OCI-LY1 (cell line): ENCODE results near the gene RAI1.

Experiments used
- H2AFZ ChIP-seq: fragments of 200-600 bp; sonication (generic), shearing (Covaris generic); 2 replicates; pipeline ENCODE4 v1.6.0; 2014; ENCODE audit warnings: antibody characterized with exemption, mild to moderate bottlenecking, low read length
- H3F3A ChIP-seq: fragments of 200-600 bp; sonication (generic), shearing (Covaris generic); 2 replicates; pipeline ENCODE4 v1.6.0; 2014; ENCODE audit warnings: mild to moderate bottlenecking, antibody characterized with exemption, low read length, moderate library complexity; ENCODE audit not compliant: insufficient read depth
- H3K27ac ChIP-seq: fragments of 200-600 bp; sonication (generic); 2 replicates; pipeline ENCODE4 v1.5.1; 2014; ENCODE audit warnings: low read length, mixed run types, mild to moderate bottlenecking, low read depth; ENCODE audit not compliant: poor library complexity, severe bottlenecking
- H3K27me3 ChIP-seq: fragments of 200-600 bp; sonication (generic); 2 replicates; pipeline ENCODE4 v1.6.0; 2014; ENCODE audit warnings: antibody characterized with exemption, mild to moderate bottlenecking, low read length, moderate library complexity; ENCODE audit not compliant: insufficient read depth
- H3K36me3 ChIP-seq: fragments of 200-600 bp; sonication (generic); 2 replicates; pipeline ENCODE4 v1.6.1; 2014; ENCODE audit warnings: mild to moderate bottlenecking, antibody characterized with exemption, low read length, moderate library complexity, mixed read lengths; ENCODE audit not compliant: insufficient read depth
- H3K4me1 ChIP-seq: fragments of 200-600 bp; sonication (generic); 2 replicates; pipeline ENCODE4 v1.5.1; 2014; ENCODE audit warnings: mild to moderate bottlenecking, low read length, moderate library complexity; ENCODE audit not compliant: insufficient read depth, severe bottlenecking
- H3K4me2 ChIP-seq: fragments of 200-600 bp; sonication (generic), shearing (Covaris generic); 2 replicates; pipeline ENCODE4 v1.6.1; 2014; ENCODE audit warnings: low read length
- H3K4me3 ChIP-seq: fragments of 200-600 bp; sonication (generic); 2 replicates; pipeline ENCODE4 v1.5.1; 2014; ENCODE audit warnings: low read length, low read depth, mild to moderate bottlenecking, mixed read lengths; ENCODE audit not compliant: poor library complexity, severe bottlenecking
- H3K79me2 ChIP-seq: fragments of 200-600 bp; shearing (Covaris generic); 2 replicates; pipeline ENCODE4 v1.6.1; 2016; ENCODE audit warnings: mixed run types, low read length, mixed read lengths; ENCODE audit not compliant: insufficient read depth
- H3K9ac ChIP-seq: fragments of 200-600 bp; sonication (generic), shearing (Covaris generic); 2 replicates; pipeline ENCODE4 v1.6.1; 2014; ENCODE audit warnings: mild to moderate bottlenecking, low read length, mixed read lengths
- H3K9me2 ChIP-seq: fragments of 200-600 bp; sonication (generic), shearing (Covaris generic); 2 replicates; pipeline ENCODE4 v1.6.1; 2014; ENCODE audit warnings: low read depth, mild to moderate bottlenecking, low read length, mixed read lengths
- H3K9me3 ChIP-seq: fragments of 200-600 bp; shearing (Covaris generic); 2 replicates; pipeline ENCODE4 v1.6.1; 2014; ENCODE audit warnings: low read length, mixed read lengths
- H4K20me1 ChIP-seq: fragments of 200-600 bp; sonication (generic), shearing (Covaris generic); 2 replicates; pipeline ENCODE4 v1.6.0; 2016; ENCODE audit warnings: mild to moderate bottlenecking, low read length; ENCODE audit not compliant: insufficient read depth
- CTCF ChIP-seq: fragments of 200-600 bp; sonication (generic), shearing (Covaris generic); IDR thresholded peaks from 2 replicates; pipeline ENCODE4 v1.5.1; 2017; ENCODE audit warnings: mild to moderate bottlenecking, antibody characterized with exemption, low read length, moderate library complexity, mixed read lengths
- EZH2 ChIP-seq: fragments of 200-600 bp; sonication (generic), shearing (Covaris generic); IDR thresholded peaks from 2 replicates; pipeline ENCODE4 v1.8.0; 2017; ENCODE audit warnings: borderline replicate concordance, mixed run types, mild to moderate bottlenecking, antibody characterized with exemption, low read length, moderate library complexity, mixed read lengths

RAI1 gene

DNA sequence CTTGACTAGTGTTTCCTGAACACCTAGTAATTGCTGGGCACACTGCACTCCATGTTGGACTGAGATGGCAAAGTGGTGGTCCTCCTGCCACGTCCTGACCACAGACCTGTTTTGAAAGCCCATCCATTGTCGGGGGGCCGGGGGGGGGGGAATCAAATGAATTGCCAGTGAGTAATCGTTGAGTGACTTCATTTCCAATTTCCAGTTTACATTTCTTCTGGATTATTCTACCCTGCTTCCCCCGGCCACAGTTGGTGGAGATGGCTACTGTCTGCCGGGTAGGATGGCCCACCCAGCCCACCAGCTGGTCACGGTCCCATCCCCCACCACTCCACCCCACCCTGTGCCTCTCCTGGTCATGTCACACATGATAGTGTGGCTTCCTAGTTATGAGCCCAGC lies 18.2 kb downstream of the RAI1 start:
- Histone ChIP-seq H3K9me3 (no peaks in the 10 kb centered on the region), H3K9me2 (no peaks in the 10 kb centered on the region), H3K4me2 (no peak overlapping the region), H3F3A (no peaks in the 10 kb centered on the region), H3K27ac (no peak overlapping the region), H4K20me1 (no peaks in the 10 kb centered on the region), H3K79me2 (no peaks in the 10 kb centered on the region), H3K4me1 (peaks cover 9% of the 10 kb centered on the region), H3K4me3 (no peak overlapping the region), H2AFZ (no peak overlapping the region), H3K36me3 (no peaks in the 10 kb centered on the region), H3K27me3 (peaks cover 9% of the 10 kb centered on the region), H3K9ac (no peak overlapping the region)
- TF ChIP-seq CTCF (no peak), EZH2 (no peak)

- Histone ChIP-seq H3K27me3 (peaks cover 9% of the 10 kb centered on the region), H3K79me2 (no peaks in the 10 kb centered on the region)
Measured at GRCh38 chr17:17700251-17700969, 19.2 kb downstream of the RAI1 start.

GRCh38 chr17:17701112-17701511 lies 19.9 kb downstream of the RAI1 start:
- H3K36me3 ChIP-seq, result no peaks in the 10 kb centered on the region
- H3K27me3 ChIP-seq, result peaks cover 9% of the 10 kb centered on the region
- no peaks in the 10 kb centered on the region for H3K9me3 ChIP-seq
- no peaks in the 10 kb centered on the region for H3K4me1 ChIP-seq
- H3K9me2 ChIP-seq, result no peaks in the 10 kb centered on the region
- no peaks in the 10 kb centered on the region for H3K79me2 ChIP-seq
- no peaks in the 10 kb centered on the region for H4K20me1 ChIP-seq
- peak overlapping the region; percentile 24; the same call in 1 of the 2 replicates for H3K4me2 ChIP-seq
- no peak overlapping the region for H3K9ac ChIP-seq
- TF ChIP-seq EZH2 (no peak), CTCF (no peak)
- no peak overlapping the region for H2AFZ ChIP-seq
- no peaks in the 10 kb centered on the region for H3F3A ChIP-seq
- H3K4me3 ChIP-seq, result no peak overlapping the region
- H3K27ac ChIP-seq, result no peak overlapping the region

More at GRCh38 chr17:17700251-17700969, 19.2 kb downstream of the RAI1 start:
- Histone ChIP-seq H3K4me1 (peaks cover 4% of the 10 kb centered on the region), H2AFZ (no peak overlapping the region), H3K9me2 (no peaks in the 10 kb centered on the region), H3K36me3 (no peaks in the 10 kb centered on the region), H4K20me1 (no peaks in the 10 kb centered on the region), H3K9me3 (no peaks in the 10 kb centered on the region), H3K9ac (no peak overlapping the region), H3F3A (no peaks in the 10 kb centered on the region), H3K4me2 (peak overlapping the region; percentile 24; the same call in 1 of the 2 replicates), H3K4me3 (no peak overlapping the region), H3K27ac (no peak overlapping the region)
- TF ChIP-seq EZH2 (no peak), CTCF (no peak)
